MM.1S (cell line): ENCODE data around the gene NLGN2.

ENCODE experiments used
- DNase-seq: peaks from one replicate; pipeline ENCODE4 v3.0.0-alpha.2; 2015
- H2AFZ ChIP-seq: fragments of 300-600 bp; sonication (generic); 2 replicates; pipeline ENCODE4 v1.6.0; 2016; ENCODE audit warnings: antibody characterized with exemption, low read length
- H3F3A ChIP-seq: fragments of 300-600 bp; sonication (generic); 2 replicates; pipeline ENCODE4 v1.6.1; 2016; ENCODE audit warnings: mild to moderate bottlenecking, antibody characterized with exemption, low read length, moderate library complexity, mixed read lengths; ENCODE audit not compliant: insufficient read depth
- H3K27ac ChIP-seq: fragments of 300-600 bp; sonication (generic); 2 replicates; pipeline ENCODE4 v1.5.1; 2016; ENCODE audit warnings: mild to moderate bottlenecking, low read length
- H3K27me3 ChIP-seq: fragments of 300-600 bp; sonication (generic); replicated peaks from 2 replicates; pipeline ENCODE4 v1.6.0; 2016; ENCODE audit warnings: low read length; ENCODE audit not compliant: insufficient read depth
- H3K36me3 ChIP-seq: fragments of 300-600 bp; sonication (generic); replicated peaks from 2 replicates; pipeline ENCODE4 v1.6.1; 2016; ENCODE audit warnings: mild to moderate bottlenecking, low read length, mixed read lengths; ENCODE audit not compliant: insufficient read depth
- H3K4me1 ChIP-seq: fragments of 300-600 bp; sonication (generic); 2 replicates; pipeline ENCODE4 v1.6.1; 2016; ENCODE audit warnings: low read length, mixed read lengths
- H3K4me2 ChIP-seq: fragments of 300-600 bp; sonication (generic); 2 replicates; pipeline ENCODE4 v1.6.0; 2016; ENCODE audit warnings: low read depth, low read length
- H3K4me3 ChIP-seq: fragments of 300-600 bp; sonication (generic); 2 replicates; pipeline ENCODE4 v1.5.1; 2016; ENCODE audit warnings: low read length, mixed read lengths
- H3K79me2 ChIP-seq: fragments of 300-600 bp; sonication (generic); 2 replicates; pipeline ENCODE4 v1.6.1; 2016; ENCODE audit warnings: mixed run types, low read length, mixed read lengths
- H3K9ac ChIP-seq: fragments of 300-600 bp; sonication (generic); 2 replicates; pipeline ENCODE4 v1.6.1; 2016; ENCODE audit warnings: low read length, mixed read lengths
- H3K9me2 ChIP-seq: fragments of 300-600 bp; sonication (generic); replicated peaks from 2 replicates; pipeline ENCODE4 v1.6.1; 2016; ENCODE audit warnings: mild to moderate bottlenecking, low read length, mixed read lengths; ENCODE audit not compliant: insufficient read depth
- H3K9me3 ChIP-seq: fragments of 300-600 bp; sonication (generic); replicated peaks from 2 replicates; pipeline ENCODE4 v1.6.1; 2016; ENCODE audit warnings: mild to moderate bottlenecking, low read length, mixed read lengths; ENCODE audit not compliant: insufficient read depth
- H4K20me1 ChIP-seq: fragments of 300-600 bp; sonication (generic); 2 replicates; pipeline ENCODE4 v1.6.1; 2016; ENCODE audit warnings: mild to moderate bottlenecking, low read length, moderate library complexity, mixed read lengths; ENCODE audit not compliant: insufficient read depth
- EZH2 ChIP-seq: fragments of 300-600 bp; sonication (generic); optimal IDR thresholded peaks from 2 replicates; pipeline ENCODE3; 2017; ENCODE audit warnings: low read depth, mild to moderate bottlenecking, antibody characterized with exemption, low read length, mixed read lengths
- EZH2phosphoT487 ChIP-seq: fragments of 300-600 bp; sonication (generic); IDR thresholded peaks from 2 replicates; pipeline ENCODE4 v1.6.1; 2018; ENCODE audit warnings: antibody characterized with exemption, low read length
- TF ChIP-seq, protein P1 (sequence below): fragments of 300-600 bp; sonication (generic); IDR thresholded peaks from 2 replicates; pipeline ENCODE4 v1.5.1; 2016; ENCODE audit warnings: antibody characterized with exemption, low read length, mixed read lengths

The NLGN2 gene

DNA sequence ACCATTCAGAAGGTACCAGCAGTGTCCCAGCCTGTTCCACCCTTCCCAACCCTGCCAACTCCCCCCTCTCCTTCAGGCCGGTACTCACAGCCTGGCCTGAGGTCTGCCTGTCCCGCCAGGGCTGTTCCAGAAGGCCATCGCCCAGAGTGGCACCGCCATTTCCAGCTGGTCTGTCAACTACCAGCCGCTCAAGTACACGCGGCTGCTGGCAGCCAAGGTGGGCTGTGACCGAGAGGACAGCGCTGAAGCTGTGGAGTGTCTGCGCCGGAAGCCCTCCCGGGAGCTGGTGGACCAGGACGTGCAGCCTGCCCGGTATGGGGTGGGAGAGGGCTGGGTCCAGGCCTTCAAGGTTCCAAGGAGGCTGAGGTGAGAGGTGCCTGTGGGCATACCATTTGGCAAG lies 7.2 kb downstream of the NLGN2 start:
- DNase-seq: no peak
- TF ChIP-seq, protein P1, sequence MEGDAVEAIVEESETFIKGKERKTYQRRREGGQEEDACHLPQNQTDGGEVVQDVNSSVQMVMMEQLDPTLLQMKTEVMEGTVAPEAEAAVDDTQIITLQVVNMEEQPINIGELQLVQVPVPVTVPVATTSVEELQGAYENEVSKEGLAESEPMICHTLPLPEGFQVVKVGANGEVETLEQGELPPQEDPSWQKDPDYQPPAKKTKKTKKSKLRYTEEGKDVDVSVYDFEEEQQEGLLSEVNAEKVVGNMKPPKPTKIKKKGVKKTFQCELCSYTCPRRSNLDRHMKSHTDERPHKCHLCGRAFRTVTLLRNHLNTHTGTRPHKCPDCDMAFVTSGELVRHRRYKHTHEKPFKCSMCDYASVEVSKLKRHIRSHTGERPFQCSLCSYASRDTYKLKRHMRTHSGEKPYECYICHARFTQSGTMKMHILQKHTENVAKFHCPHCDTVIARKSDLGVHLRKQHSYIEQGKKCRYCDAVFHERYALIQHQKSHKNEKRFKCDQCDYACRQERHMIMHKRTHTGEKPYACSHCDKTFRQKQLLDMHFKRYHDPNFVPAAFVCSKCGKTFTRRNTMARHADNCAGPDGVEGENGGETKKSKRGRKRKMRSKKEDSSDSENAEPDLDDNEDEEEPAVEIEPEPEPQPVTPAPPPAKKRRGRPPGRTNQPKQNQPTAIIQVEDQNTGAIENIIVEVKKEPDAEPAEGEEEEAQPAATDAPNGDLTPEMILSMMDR: no peak
- no peak for TF ChIP-seq EZH2phosphoT487
- TF ChIP-seq EZH2: no peak
- Histone ChIP-seq H3K9me2 (no peaks in the 10 kb centered on the region), H3K4me1 (no peaks in the 10 kb centered on the region), H3K4me3 (no peak overlapping the region), H3K27ac (no peak overlapping the region), H3K36me3 (no peaks in the 10 kb centered on the region), H3K4me2 (no peak overlapping the region), H3F3A (no peaks in the 10 kb centered on the region), H3K9ac (no peak overlapping the region), H2AFZ (no peak overlapping the region), H3K9me3 (no peaks in the 10 kb centered on the region), H4K20me1 (no peaks in the 10 kb centered on the region), H3K27me3 (peaks cover 98% of the 10 kb centered on the region), H3K79me2 (no peaks in the 10 kb centered on the region)

DNA sequence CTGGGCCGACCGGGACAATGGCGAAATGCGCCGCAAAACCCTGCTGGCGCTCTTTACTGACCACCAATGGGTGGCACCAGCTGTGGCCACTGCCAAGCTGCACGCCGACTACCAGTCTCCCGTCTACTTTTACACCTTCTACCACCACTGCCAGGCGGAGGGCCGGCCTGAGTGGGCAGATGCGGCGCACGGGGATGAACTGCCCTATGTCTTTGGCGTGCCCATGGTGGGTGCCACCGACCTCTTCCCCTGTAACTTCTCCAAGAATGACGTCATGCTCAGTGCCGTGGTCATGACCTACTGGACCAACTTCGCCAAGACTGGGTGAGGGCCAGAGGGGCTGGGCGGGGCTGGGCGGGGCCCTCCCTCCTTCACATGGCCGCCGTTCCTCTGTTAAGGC lies 8.1 kb downstream of the NLGN2 start:
- Histone ChIP-seq H3K4me3 (no peak overlapping the region), H3K79me2 (no peaks in the 10 kb centered on the region), H3K9ac (no peak overlapping the region), H3K4me2 (no peak overlapping the region), H3F3A (no peaks in the 10 kb centered on the region), H4K20me1 (no peaks in the 10 kb centered on the region), H3K4me1 (no peaks in the 10 kb centered on the region), H3K27me3 (peaks cover 94% of the 10 kb centered on the region), H3K36me3 (no peaks in the 10 kb centered on the region), H3K27ac (no peak overlapping the region), H3K9me2 (no peaks in the 10 kb centered on the region), H2AFZ (no peak overlapping the region), H3K9me3 (no peaks in the 10 kb centered on the region)
- no peak for TF ChIP-seq EZH2
- TF ChIP-seq, protein P1: no peak
- no peak for TF ChIP-seq EZH2phosphoT487
- DNase-seq: no peak

DNA sequence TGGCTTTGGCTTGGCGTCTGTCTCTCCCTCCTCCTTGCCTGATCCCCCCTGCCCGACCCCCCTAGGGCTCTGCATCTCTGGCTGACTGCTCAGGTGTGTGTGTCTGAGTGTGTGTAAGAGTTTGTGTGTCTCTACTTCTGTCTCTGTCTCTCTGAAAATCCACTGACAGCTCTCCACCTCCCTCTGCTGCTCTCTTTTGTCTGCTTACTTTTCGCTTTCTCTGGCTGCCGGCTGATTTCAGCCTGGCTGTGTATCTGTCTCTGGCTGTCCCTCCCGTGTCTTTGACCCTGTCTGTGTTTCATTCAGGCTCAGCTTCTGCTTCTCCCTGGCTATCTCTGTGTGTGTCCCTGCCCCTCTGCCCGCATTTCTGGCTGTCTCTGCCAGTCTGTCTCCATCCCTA lies 8.7 kb downstream of the NLGN2 start:
- Histone ChIP-seq H3F3A (no peaks in the 10 kb centered on the region), H2AFZ (no peak overlapping the region), H3K27ac (no peak overlapping the region), H3K4me1 (no peaks in the 10 kb centered on the region), H3K9ac (no peak overlapping the region), H3K27me3 (peaks cover 88% of the 10 kb centered on the region), H4K20me1 (no peaks in the 10 kb centered on the region), H3K36me3 (no peaks in the 10 kb centered on the region), H3K4me2 (no peak overlapping the region), H3K9me3 (no peaks in the 10 kb centered on the region), H3K4me3 (no peak overlapping the region), H3K79me2 (no peaks in the 10 kb centered on the region), H3K9me2 (no peaks in the 10 kb centered on the region)
- TF ChIP-seq, protein P1: no peak
- no peak for TF ChIP-seq EZH2phosphoT487
- TF ChIP-seq EZH2: no peak
- DNase-seq: no peak
